HG02981 (cell line): ENCODE results near the gene PCSK2.

Experiments
- ATAC-seq: cut with Tn5 transposase; IDR thresholded peaks from one replicate; pipeline ENCODE4 v1.9.1; 2021; ENCODE audit warnings: mild to moderate bottlenecking, moderate library complexity; ENCODE audit not compliant: unreplicated experiment

PCSK2 gene

GRCh38 chr20:17327185-17328148, 100.6 kb downstream of the PCSK2 start:
- ATAC-seq = no peak

DNA sequence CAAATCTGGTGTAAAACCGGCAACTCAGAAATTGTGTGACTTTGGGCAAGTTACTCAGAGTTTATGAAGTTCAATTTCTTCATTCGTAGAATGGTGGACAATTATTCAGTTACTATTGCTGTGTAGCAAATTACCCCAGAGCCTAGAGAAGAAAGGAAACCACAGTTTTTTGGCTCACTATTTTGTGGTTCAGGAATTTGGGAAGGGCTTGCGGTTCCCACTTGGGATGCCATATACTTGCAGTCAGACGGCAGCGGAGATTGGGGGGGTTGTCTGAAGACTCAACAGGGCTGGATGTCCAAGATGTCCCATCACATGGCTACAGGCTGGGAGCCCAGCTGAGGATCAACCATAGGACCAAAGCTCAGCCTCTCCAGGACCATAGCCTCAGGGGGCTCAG, 108.1 kb downstream of the PCSK2 start:
- no peak for ATAC-seq

GRCh38 chr20:17339000-17339399, 112.2 kb downstream of the PCSK2 start:
- ATAC-seq = no peak

- no peak for ATAC-seq
These were observed 116.3 kb downstream of the PCSK2 start for GRCh38 chr20:17343091-17343490.

DNA sequence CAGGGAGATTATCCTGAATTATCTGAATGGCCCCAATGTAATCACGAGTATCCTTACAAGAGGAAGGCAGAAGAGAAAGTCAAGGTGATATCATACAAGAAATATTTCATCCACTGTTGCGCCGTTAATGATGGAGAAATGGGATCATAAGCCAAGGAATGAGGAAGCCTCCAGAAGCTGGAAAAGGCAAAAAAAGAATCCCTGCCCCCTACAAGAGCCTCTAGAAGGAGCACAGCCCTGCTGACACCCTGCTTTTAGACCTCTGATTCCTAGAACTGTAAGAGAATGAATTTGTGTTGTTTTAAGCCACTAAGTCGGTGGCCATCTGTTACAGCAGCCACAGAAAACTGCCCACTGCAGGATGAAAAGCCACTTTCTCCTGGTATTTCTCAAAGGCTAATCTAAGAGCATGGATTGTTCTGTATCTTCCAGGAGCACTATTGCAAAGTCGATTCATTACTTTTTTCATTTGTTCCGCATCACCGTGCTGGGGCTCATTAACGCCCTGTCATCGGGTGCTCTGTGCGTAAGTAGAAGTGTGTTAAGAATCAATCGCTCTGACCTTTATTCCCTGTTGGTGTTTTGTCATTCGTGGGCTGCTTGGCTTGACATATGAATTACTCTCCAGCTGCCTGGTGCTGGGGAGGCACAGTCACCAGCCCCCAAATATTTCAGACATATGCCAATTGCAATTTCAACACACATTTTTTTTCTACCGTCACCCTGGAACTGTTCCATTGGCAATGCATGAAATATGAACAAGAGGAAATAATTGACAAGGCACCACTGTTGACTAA, 117.0 kb downstream of the PCSK2 start:
- ATAC-seq = no peak

- no peak for ATAC-seq
These were observed 118.0 kb downstream of the PCSK2 start for GRCh38 chr20:17344790-17345189.

DNA sequence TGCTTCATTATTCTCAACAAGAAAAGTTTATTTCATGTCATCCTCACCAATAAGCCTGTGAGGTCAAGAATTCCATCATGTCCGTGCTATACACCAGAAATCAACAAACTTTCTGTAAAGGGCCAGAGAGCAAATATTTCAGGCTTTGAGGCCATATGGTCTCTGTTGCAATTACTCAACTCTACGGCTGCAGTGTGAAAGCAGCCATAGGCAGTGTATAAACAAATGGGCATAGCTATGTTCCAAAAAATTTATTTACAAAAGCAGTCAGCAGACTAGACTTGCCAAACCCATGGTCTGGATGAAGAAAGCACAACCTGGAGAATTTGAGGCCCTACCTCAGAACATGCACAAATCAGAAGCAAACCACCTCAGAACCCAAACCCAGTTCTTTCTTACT, 118.5 kb downstream of the PCSK2 start:
- ATAC-seq = no peak

DNA sequence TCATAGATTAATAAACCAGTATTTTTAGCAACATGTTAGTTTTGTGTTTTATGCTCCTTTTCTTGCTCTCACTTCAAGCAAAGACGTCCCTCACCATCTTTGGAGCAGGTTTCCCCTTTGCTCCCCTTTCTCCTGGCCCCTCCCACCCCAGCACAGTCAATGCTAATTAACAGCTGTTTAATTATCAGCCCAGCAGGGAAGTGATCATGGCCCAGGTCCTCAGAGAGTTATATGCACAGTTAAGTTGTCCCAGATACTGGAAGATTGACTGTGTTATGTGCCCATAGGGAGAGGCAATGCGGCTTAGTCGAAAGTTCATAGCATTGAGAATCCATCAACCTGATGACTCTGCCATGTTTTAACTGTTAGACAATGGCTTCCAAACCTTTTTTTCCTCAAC, 123.5 kb downstream of the PCSK2 start:
- ATAC-seq = no peak

- ATAC-seq = no peak
These were observed 130.4 kb downstream of the PCSK2 start for GRCh38 chr20:17357238-17357637.

DNA sequence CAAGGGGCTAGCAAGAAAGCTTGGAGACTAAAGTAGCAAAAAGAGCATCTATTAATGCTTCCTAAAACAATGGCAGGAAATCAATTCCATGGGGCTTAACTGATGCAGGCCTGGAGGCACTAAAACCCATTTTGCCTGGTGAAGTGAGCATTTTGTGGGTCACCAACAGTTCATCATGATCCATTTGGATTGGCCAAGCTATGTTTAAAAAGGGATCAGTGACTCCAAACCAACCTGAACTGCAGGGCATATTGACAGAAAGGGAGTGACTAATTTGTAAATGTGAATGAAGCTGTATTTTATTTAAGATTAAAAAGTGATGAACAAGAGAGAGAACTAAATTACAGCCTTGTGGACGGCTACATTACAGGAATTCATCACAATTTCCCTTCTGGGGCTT, 132.0 kb downstream of the PCSK2 start:
- no peak for ATAC-seq

GRCh38 chr20:17364681-17365080, 137.8 kb downstream of the PCSK2 start:
- ATAC-seq = no peak

GRCh38 chr20:17365831-17366230, 139.0 kb downstream of the PCSK2 start:
- ATAC-seq = no peak

DNA sequence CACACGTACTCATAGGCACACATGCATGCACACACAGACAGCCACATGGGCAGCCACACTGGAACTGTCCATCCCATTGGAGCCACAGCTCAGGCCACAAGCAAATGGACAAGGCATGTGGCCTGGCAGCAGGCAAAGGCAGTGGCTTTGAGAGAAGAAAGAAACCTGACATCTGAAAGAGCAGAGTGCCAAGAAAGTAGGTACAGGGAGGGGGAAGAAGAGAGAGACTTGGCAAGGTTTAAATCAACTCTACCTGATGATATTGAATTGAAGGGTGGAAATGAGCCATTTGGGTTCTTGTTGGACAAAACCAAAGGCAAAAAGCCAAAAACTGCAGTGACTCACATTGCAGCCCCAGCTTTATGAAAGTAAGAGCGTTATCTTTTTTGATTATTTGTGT, 142.7 kb downstream of the PCSK2 start:
- ATAC-seq = no peak

DNA sequence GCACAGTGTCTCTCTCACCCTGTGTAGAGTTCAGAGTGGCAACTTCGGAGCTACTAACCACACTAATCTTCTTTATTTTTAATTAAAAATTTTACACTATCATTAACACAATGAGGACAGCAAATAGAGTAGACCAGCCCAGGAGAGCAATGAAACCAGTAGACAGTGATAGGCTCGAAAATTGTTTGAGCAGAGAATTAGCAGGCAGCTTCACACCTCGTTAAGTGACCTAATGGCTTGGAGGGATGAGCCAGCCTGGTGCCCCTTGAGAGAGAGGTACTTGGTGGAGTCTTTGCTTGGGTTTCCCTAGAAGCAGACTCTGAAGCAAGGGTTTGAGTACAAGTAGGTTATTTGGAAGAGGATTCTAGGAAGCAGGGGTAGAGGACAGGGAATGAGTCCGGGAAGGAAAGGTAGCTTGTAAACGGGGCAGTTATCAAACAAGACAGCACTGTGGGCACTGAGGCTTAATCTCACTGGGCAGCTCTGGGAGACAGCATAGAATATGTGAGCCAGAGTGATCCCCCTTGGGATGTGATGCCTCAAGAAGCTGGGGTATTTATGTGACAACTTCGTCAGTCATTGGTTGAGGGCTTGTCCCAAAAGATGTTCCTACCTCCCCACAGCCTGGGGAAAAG, 146.1 kb downstream of the PCSK2 start:
- ATAC-seq = no peak

- no peak for ATAC-seq
These were observed 147.2 kb downstream of the PCSK2 start for GRCh38 chr20:17374086-17374485.

- no peak for ATAC-seq
These were observed 149.2 kb downstream of the PCSK2 start for GRCh38 chr20:17376031-17376430.

GRCh38 chr20:17377231-17377630, 150.4 kb downstream of the PCSK2 start:
- ATAC-seq = no peak

GRCh38 chr20:17379651-17380050, 152.8 kb downstream of the PCSK2 start:
- no peak for ATAC-seq

GRCh38 chr20:17380801-17381200, 154.0 kb downstream of the PCSK2 start:
- ATAC-seq = no peak

- no peak for ATAC-seq
These were observed 154.9 kb downstream of the PCSK2 start for GRCh38 chr20:17381724-17382123.

- no peak for ATAC-seq
These were observed 159.0 kb downstream of the PCSK2 start for GRCh38 chr20:17385798-17386197.
